HS-5 (cell line): ENCODE measurements around the gene RBPJ.

ENCODE experiments used
- DNase-seq: peaks from one replicate; pipeline ENCODE4 v3.0.0-alpha.2; 2012; ENCODE audit warnings: low read depth

The RBPJ gene

GRCh38 chr4:26320538-26321372, at the start of gene RBPJ:
TSS of gene RBPJ (plus strand) at chr4:26321014. CDS start at chr4:26321029, 15 bp downstream.
- DNase-seq: peak; percentile 80

- no peak for DNase-seq
Measured at GRCh38 chr4:26271703-26272102, 49.1 kb upstream of the RBPJ start.

- no peak for DNase-seq
Measured at GRCh38 chr4:26272654-26273615, 47.9 kb upstream of the RBPJ start.

- DNase-seq: no peak
Measured at GRCh38 chr4:26273616-26273980, 47.2 kb upstream of the RBPJ start.

GRCh38 chr4:26275281-26275680, 45.5 kb upstream of the RBPJ start:
- no peak for DNase-seq

- DNase-seq: no peak
Measured at GRCh38 chr4:26279446-26279845, 41.4 kb upstream of the RBPJ start.

- DNase-seq: no peak
Measured at GRCh38 chr4:26281881-26282280, 38.9 kb upstream of the RBPJ start.

GRCh38 chr4:26284536-26284935, 36.3 kb upstream of the RBPJ start:
- no peak for DNase-seq

GRCh38 chr4:26285272-26285671, 35.5 kb upstream of the RBPJ start:
- no peak for DNase-seq

GRCh38 chr4:26287756-26288155, 33.1 kb upstream of the RBPJ start:
- no peak for DNase-seq

GRCh38 chr4:26288355-26288909, 32.4 kb upstream of the RBPJ start:
- no peak for DNase-seq

GRCh38 chr4:26289401-26289800, 31.4 kb upstream of the RBPJ start:
- no peak for DNase-seq

- no peak for DNase-seq
Measured at GRCh38 chr4:26290321-26290720, 30.5 kb upstream of the RBPJ start.

- no peak for DNase-seq
Measured at GRCh38 chr4:26294904-26295303, 25.9 kb upstream of the RBPJ start.

GRCh38 chr4:26296021-26296420, 24.8 kb upstream of the RBPJ start:
- DNase-seq: no peak

- DNase-seq: no peak
Measured at GRCh38 chr4:26296514-26296913, 24.3 kb upstream of the RBPJ start.

GRCh38 chr4:26297219-26297618, 23.6 kb upstream of the RBPJ start:
- DNase-seq: no peak

- DNase-seq: peak; percentile 56
Measured at GRCh38 chr4:26298198-26298947, 22.4 kb upstream of the RBPJ start.

GRCh38 chr4:26299254-26299882, 21.4 kb upstream of the RBPJ start:
- no peak for DNase-seq

- no peak for DNase-seq
Measured at GRCh38 chr4:26300314-26301307, 20.2 kb upstream of the RBPJ start.
